Epithelial cell of prostate (primary cell): ENCODE data around the gene EIF3C.
"Not testable (repeated sequence)": the region's sequence is repeated elsewhere in the genome, so short reads cannot be mapped to it uniquely, and the experiment has no call there.

Experiments used
- DNase-seq: peaks from one replicate; pipeline ENCODE4 v3.0.0-alpha.2; 2011; ENCODE audit warnings: low read depth, low spot score
- H3K27ac ChIP-seq: fragments of 450-650 bp; 2 replicates; pipeline ENCODE4 v1.5.1; 2017; ENCODE audit warnings: mild to moderate bottlenecking

EIF3C gene

DNA sequence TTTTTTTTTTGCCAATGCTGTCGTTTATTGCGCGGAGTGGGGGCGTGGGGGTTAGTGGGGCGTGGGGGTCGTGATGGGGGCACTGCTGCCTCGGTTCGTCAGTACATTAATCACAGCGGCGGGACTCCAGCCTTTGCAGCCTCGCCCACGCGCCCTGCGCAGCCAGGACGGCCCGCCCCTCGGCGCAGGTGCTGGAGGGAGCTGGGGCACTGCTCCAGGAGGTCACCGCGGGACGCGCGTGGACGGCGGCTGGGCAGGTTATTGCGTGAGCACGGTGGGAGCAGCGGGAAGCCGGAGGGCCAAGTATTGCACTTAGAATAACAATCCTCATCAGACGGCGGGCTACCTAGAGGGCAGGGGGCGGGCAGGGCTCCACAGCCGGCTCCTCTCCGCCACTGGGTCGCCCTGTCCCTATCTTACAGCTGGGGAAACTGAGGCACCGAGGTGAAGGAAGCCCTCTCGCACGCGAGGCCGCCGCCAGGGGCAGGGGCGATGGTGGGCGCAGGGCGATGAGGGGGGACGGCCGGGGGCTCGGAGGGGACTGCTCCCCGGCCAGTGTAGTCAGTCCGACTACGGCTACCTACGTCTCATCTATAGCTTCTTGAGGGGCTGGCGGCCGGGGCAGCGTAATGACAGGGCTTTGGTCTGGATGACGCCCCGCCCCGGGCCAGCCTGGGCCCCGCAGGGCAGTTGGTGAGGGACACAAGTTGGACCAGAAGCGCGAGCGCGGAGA lies 35.5 kb downstream of the EIF3C start:
- DNase-seq, H3K27ac ChIP-seq: not testable (repeated sequence)

DNA sequence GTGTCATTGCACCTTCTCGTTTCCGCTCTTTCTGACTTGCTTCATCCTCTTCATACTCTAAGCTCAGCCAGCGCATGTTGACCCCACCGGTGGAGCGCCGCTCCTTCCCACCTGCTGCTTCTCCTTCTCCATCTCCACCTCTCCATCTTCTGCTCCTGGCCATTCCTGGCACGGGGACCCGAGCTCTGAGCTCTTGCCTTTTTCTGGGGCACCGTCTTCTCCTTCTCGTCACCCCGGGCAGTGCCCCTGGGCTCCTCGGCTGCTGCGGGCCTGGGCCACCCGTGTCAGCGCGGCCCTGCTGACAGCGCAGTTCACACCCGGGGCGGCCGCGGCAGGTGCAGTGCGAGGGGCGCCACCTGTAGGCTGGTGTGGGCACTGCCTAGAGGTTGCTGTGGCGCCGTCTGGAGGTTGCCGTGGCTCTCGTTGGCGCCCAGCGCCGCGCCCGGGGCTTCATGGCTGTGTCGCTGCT lies 38.8 kb downstream of the EIF3C start:
- DNase-seq, H3K27ac ChIP-seq: not testable (repeated sequence)

DNA sequence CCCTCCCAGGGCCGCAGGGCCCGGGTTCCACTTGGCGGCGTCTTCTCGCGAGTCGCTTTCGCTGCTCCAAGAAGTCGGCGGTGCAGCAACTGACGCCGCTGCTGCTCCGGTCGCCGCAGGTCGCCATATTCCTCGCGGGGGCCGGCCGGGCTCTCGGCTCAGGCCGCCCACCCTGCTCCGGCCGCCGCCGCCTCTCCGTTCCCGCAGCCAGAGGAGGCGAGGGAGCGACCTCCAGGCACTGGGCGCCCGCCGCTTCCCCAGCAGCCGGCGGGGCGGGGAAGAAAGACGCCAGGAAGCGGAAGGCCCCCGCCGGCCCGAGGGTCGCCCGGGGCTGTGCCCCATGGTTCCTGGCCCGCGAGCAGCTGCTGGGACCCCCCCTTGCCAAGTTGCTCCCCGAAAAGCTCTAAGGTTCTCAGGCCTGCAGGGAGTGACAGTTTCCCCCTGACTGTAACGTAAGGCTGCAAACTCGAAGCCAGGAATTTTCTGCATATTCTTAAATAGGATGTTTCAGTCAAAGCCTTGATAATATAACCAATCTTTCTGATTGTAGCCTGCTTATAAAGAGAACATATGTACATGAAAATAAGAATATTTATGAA lies 39.3 kb downstream of the EIF3C start:
- H3K27ac ChIP-seq: not testable (repeated sequence)

DNA sequence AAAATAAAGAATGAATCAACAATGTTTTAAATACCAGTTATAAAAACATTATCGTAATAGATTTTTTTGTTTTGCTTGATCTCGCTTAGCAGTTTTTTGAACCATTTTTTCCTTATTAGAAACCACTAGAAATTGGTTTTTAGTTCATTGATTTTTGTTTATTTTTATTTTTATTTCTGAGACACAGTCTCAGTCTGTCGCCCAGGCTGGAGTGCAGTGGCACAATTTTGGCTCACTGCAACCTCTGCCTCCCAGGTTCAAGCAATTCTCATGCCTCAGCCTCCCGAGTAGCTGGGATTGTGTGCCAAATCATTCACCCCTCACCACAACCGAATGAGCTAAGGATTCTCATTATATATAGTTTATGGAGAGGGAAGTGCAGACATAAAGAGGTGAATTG lies 40.2 kb downstream of the EIF3C start, which contains the start of gene NPIPB9:
Gene NPIPB9 (plus strand): TSS at position 301 of the 400 bp plus-strand sequence.
- DNase-seq, H3K27ac ChIP-seq: not testable (repeated sequence)

More for the DNA sequence above, 39.3 kb downstream of the EIF3C start:
- DNase-seq: not testable (repeated sequence)

DNA sequence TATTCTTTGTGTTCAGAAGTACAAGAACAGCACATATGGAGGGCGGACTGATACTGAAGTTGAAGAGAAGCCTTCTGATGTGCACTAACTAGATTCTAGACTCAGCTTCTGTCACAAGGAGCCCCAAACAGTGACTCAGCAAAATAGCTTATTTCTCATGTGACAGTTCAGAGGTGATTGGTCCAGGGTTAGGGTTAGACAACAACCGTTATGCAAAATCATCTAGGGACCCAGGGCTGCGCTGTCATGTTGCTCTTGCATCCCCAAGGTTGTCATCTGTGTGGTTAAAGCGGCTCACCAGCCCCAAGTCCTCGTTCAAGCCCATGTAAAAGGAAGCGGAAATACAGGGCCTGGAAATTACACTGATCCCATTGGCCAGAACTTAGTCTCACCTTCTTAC lies 70.4 kb downstream of the EIF3C start:
- DNase-seq, H3K27ac ChIP-seq: not testable (repeated sequence)

DNA sequence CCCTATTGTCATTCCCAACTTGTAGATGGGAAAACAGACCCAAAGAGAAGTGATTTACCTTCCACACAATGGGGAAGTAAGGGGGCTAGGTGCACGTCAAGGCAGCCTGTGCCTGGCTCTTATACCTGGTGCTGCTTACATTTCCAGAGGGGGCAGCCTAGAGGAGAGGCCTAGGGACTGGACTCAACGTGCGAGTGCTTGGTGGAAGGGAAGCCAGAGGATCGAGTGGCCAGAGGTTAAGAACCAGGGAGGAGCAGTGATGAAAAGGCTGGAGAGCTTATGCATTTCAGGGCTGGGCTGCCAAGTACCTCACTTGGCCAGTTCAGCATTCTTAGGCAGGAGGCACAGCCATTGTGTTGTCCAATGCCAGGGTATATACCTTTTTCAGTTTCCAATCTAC lies 71.1 kb downstream of the EIF3C start:
- H3K27ac ChIP-seq: not testable (repeated sequence)

More for the DNA sequence above, 71.1 kb downstream of the EIF3C start:
- DNase-seq: not testable (repeated sequence)
